SK-N-SH treated with all-trans-retinoic acid at 6 μM for 48 hours (cell line): ENCODE results near the gene CNOT10.

ENCODE experiments used
- ARNTL ChIP-seq: fragments of 450-650 bp; formaldehyde crosslinking; IDR thresholded peaks from 2 replicates; pipeline ENCODE4 v1.5.0; 2020; ENCODE audit warnings: low read depth, mild to moderate bottlenecking, moderate library complexity, borderline replicate concordance
- CSDC2 ChIP-seq: fragments of 250-450 bp; sonication (Bioruptor Pico); IDR thresholded peaks from 2 replicates; pipeline ENCODE4 v1.5.0; 2020; ENCODE audit warnings: mild to moderate bottlenecking, moderate library complexity
- GLIS3 ChIP-seq: fragments of 250-450 bp; sonication (Bioruptor Pico); IDR thresholded peaks from 2 replicates; pipeline ENCODE4 v1.5.0; 2020; ENCODE audit warnings: mild to moderate bottlenecking, moderate library complexity
- OSR1 ChIP-seq: fragments of 250-450 bp; sonication (Bioruptor Pico); IDR thresholded peaks from 2 replicates; pipeline ENCODE4 v1.8.0; 2022; ENCODE audit warnings: moderate library complexity, mild to moderate bottlenecking, inconsistent platforms
- SNAI2 ChIP-seq: fragments of 250-450 bp; sonication (Bioruptor Pico); IDR thresholded peaks from 2 replicates; pipeline ENCODE4 v1.5.0; 2020; ENCODE audit warnings: mild to moderate bottlenecking, moderate library complexity
- TOX ChIP-seq: fragments of 250-450 bp; sonication (Bioruptor Pico); IDR thresholded peaks from 2 replicates; pipeline ENCODE4 v1.8.0; 2021; ENCODE audit warnings: mild to moderate bottlenecking, moderate library complexity, borderline replicate concordance
- ZC3H10 ChIP-seq: fragments of 250-450 bp; sonication (Bioruptor Pico); IDR thresholded peaks from 2 replicates; pipeline ENCODE4 v1.5.1; 2021; ENCODE audit warnings: mild to moderate bottlenecking, moderate library complexity
- ZFP3 ChIP-seq: fragments of 250-450 bp; sonication (Bioruptor Pico); IDR thresholded peaks from 2 replicates; pipeline ENCODE4 v1.5.0; 2020; ENCODE audit warnings: mild to moderate bottlenecking, moderate library complexity
- ZFP30 ChIP-seq: fragments of 450-650 bp; formaldehyde crosslinking; IDR thresholded peaks from 2 replicates; pipeline ENCODE4 v1.5.0; 2022; ENCODE audit warnings: mild to moderate bottlenecking, moderate library complexity
- ZNF8 ChIP-seq: fragments of 450-650 bp; formaldehyde crosslinking; IDR thresholded peaks from 2 replicates; pipeline ENCODE4 v1.5.0; 2020; ENCODE audit warnings: mild to moderate bottlenecking, moderate library complexity
- TF ChIP-seq, protein P1 (sequence below): fragments of 250-450 bp; sonication (Bioruptor Pico); IDR thresholded peaks from 2 replicates; pipeline ENCODE4 v1.8.0; 2020; ENCODE audit warnings: mild to moderate bottlenecking, moderate library complexity, borderline replicate concordance
- TF ChIP-seq, protein P2 (sequence below): fragments of 250-450 bp; sonication (Bioruptor Pico); IDR thresholded peaks from 2 replicates; pipeline ENCODE4 v1.5.1; 2020; ENCODE audit warnings: low read depth, mild to moderate bottlenecking, moderate library complexity
- TF ChIP-seq, protein P3 (sequence below): fragments of 250-450 bp; sonication (Bioruptor Pico); IDR thresholded peaks from 2 replicates; pipeline ENCODE4 v1.5.1; 2021; ENCODE audit warnings: mild to moderate bottlenecking, moderate library complexity

DNA sequence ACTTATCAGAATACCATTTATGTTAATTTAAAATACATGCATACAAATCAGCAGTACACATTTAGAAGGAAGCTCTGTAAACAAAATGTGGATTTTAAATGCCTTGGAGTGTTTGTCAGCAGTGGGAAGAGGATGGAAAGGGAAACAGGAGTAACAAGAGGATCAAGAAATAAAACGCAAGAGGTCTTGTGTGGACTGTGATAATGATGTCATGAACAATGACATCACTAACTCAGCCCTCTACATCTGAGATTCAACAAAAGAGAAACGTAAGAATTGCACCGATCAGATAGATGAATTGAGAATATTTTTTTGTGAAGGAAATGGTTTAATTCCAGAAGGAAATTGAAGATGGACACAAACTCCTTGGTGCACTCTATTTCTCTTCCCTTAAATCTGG is 44.0 kb upstream of the CNOT10 start:
- no peak for TF ChIP-seq ZNF8 (CRISPR knock-in tag)
- no peak for TF ChIP-seq GLIS3 (CRISPR knock-in tag)
- no peak for TF ChIP-seq SNAI2 (CRISPR knock-in tag)
- no peak for TF ChIP-seq ZFP3 (CRISPR knock-in tag)
- TF ChIP-seq, protein P1, sequence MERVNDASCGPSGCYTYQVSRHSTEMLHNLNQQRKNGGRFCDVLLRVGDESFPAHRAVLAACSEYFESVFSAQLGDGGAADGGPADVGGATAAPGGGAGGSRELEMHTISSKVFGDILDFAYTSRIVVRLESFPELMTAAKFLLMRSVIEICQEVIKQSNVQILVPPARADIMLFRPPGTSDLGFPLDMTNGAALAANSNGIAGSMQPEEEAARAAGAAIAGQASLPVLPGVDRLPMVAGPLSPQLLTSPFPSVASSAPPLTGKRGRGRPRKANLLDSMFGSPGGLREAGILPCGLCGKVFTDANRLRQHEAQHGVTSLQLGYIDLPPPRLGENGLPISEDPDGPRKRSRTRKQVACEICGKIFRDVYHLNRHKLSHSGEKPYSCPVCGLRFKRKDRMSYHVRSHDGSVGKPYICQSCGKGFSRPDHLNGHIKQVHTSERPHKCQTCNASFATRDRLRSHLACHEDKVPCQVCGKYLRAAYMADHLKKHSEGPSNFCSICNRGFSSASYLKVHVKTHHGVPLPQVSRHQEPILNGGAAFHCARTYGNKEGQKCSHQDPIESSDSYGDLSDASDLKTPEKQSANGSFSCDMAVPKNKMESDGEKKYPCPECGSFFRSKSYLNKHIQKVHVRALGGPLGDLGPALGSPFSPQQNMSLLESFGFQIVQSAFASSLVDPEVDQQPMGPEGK (CRISPR knock-in tag), result no peak
- no peak for TF ChIP-seq ZFP30 (CRISPR knock-in tag)
- TF ChIP-seq ZC3H10 (CRISPR knock-in tag), result no peak
- no peak for TF ChIP-seq ARNTL
- no peak for TF ChIP-seq OSR1 (CRISPR knock-in tag)
- no peak for TF ChIP-seq TOX (CRISPR knock-in tag)
- TF ChIP-seq, protein P2, sequence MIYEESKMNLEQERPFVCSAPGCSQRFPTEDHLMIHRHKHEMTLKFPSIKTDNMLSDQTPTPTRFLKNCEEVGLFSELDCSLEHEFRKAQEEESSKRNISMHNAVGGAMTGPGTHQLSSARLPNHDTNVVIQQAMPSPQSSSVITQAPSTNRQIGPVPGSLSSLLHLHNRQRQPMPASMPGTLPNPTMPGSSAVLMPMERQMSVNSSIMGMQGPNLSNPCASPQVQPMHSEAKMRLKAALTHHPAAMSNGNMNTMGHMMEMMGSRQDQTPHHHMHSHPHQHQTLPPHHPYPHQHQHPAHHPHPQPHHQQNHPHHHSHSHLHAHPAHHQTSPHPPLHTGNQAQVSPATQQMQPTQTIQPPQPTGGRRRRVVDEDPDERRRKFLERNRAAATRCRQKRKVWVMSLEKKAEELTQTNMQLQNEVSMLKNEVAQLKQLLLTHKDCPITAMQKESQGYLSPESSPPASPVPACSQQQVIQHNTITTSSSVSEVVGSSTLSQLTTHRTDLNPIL (CRISPR knock-in tag), result no peak
- TF ChIP-seq, protein P3, sequence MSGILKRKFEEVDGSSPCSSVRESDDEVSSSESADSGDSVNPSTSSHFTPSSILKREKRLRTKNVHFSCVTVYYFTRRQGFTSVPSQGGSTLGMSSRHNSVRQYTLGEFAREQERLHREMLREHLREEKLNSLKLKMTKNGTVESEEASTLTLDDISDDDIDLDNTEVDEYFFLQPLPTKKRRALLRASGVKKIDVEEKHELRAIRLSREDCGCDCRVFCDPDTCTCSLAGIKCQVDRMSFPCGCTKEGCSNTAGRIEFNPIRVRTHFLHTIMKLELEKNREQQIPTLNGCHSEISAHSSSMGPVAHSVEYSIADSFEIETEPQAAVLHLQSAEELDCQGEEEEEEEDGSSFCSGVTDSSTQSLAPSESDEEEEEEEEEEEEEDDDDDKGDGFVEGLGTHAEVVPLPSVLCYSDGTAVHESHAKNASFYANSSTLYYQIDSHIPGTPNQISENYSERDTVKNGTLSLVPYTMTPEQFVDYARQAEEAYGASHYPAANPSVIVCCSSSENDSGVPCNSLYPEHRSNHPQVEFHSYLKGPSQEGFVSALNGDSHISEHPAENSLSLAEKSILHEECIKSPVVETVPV (CRISPR knock-in tag), result no peak
- TF ChIP-seq CSDC2 (CRISPR knock-in tag), result no peak
